ENCODE results near the gene AGAP1.

- TF ChIP-seq CTCF (IDR thresholded peaks at IDR 0.05) (no peak), EP300 (IDR thresholded peaks at IDR 0.05) (no peak), POLR2A (IDR thresholded peaks at IDR 0.05) (no peak), POLR2AphosphoS5 (IDR thresholded peaks at IDR 0.05) (no peak)
Measured at GRCh38 chr2:235960716-235961640, 467.1 kb downstream of the AGAP1 start.
